Gastroesophageal sphincter (tissue), 4 donors: ENCODE measurements around the gene SLC9A3. TPM values are rescaled to one million over a fixed set of nuclear protein-coding genes. Genes with fewer than 3 reads are reported as not detected.

Experiments used
- ATAC-seq: fragments of 150-250 bp; one replicate; pipeline ENCODE4 v1.9.1; 2016; ENCODE audit warnings: mild to moderate bottlenecking, moderate library complexity
- H3K27ac ChIP-seq, 4 donors: fragments of 200-600 bp; sonication (generic) in 3 of 4; 1 replicate in 3 of 4; 2 replicates in 1 of 4; pipeline ENCODE4 v1.5.1; 2016 to 2019
- H3K27me3 ChIP-seq: fragments of 200-600 bp; sonication (generic); one replicate; pipeline ENCODE4 v1.5.1; 2019
- H3K36me3 ChIP-seq, 2 donors: fragments of 200-600 bp; sonication (generic); one replicate each; pipeline ENCODE4 v1.5.1; 2019; ENCODE audit warnings: control low read depth in 1 of 2
- H3K4me1 ChIP-seq, 3 donors: fragments of 200-600 bp; sonication (generic); 1 replicate in 2 of 3; 2 replicates in 1 of 3; pipeline ENCODE4 v1.5.1; 2016 to 2019; ENCODE audit warnings: control low read depth in 2 of 3
- H3K4me3 ChIP-seq, 2 donors: fragments of 200-600 bp; sonication (generic); one replicate each; pipeline ENCODE4 v1.5.1; 2019; ENCODE audit warnings: mild to moderate bottlenecking in 1 of 2, moderate library complexity in 1 of 2
- H3K9me3 ChIP-seq, 3 donors: fragments of 200-600 bp; sonication (generic); one replicate each; pipeline ENCODE4 v1.5.1; 2017 to 2019; ENCODE audit warnings: control low read depth in 2 of 3
- EP300 ChIP-seq: sonication (generic); formaldehyde crosslinking; IDR thresholded peaks from one replicate; pipeline ENCODE4 v1.6.1; 2017; ENCODE audit warnings: antibody characterized with exemption, mild to moderate bottlenecking
- POLR2A ChIP-seq, 2 donors: fragments of 450-650 bp; IDR thresholded peaks; one replicate each; pipeline ENCODE4 v1.6.1; 2017; ENCODE audit warnings: antibody characterized with exemption in 2 of 2, mild to moderate bottlenecking in 2 of 2, moderate library complexity in 1 of 2
- POLR2AphosphoS5 ChIP-seq: sonication (generic); formaldehyde crosslinking; IDR thresholded peaks from one replicate; pipeline ENCODE4 v1.6.1; 2017; ENCODE audit warnings: antibody characterized with exemption
- WGBS, 2 donors: methylation state at CpG; one replicate each; pipeline ENCODE4 v1.1.5; 2018; ENCODE audit warnings: low coverage in 1 of 2; 5-methylcytosine and 5-hydroxymethylcytosine counted together
- total RNA-seq, 4 donors: library from RNA; depleted of rRNA; stranded (reverse); fragments of >200 nt; gene quantifications; one replicate each; pipeline ENCODE4 v1.1.0, GENCODE V29; 2016
- TF ChIP-seq, protein P1 (sequence below), 4 experiments: fragments of 200-600 bp in 2 of 4; fragments of 450-650 bp in 2 of 4; sonication (generic) in 1 of 4; IDR thresholded peaks; one replicate each; pipeline ENCODE4 v1.5.1; 2017 to 2019; ENCODE audit warnings: antibody characterized with exemption in 4 of 4, mild to moderate bottlenecking in 2 of 4, moderate library complexity in 2 of 4

SLC9A3 gene
- total RNA-seq, 4 donors from 2014 or later, result 2.6 to 3.9 (median 2.8) TPM

DNA sequence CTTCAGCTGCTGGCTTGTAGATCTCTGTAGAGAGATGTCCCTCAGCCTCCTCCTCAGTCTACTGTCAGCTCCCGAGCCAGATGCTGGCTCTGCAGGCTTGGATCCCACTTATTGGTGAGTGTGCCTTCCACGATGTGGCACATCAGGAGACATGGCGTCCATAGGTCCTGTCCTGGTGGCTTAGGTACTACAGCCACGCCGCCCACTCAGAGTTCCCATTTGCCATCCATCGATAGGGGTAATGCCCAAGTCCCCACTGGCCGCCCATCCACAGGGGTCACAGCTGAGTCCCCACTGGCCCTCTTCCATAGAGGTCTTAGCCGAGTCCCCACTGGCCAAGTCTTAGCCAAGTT is 64.0 kb downstream of the SLC9A3 start:
- no peak for TF ChIP-seq POLR2A (IDR thresholded peaks at IDR 0.05)
- no peak for TF ChIP-seq EP300
- no peak for TF ChIP-seq POLR2AphosphoS5
- TF ChIP-seq, protein P1, sequence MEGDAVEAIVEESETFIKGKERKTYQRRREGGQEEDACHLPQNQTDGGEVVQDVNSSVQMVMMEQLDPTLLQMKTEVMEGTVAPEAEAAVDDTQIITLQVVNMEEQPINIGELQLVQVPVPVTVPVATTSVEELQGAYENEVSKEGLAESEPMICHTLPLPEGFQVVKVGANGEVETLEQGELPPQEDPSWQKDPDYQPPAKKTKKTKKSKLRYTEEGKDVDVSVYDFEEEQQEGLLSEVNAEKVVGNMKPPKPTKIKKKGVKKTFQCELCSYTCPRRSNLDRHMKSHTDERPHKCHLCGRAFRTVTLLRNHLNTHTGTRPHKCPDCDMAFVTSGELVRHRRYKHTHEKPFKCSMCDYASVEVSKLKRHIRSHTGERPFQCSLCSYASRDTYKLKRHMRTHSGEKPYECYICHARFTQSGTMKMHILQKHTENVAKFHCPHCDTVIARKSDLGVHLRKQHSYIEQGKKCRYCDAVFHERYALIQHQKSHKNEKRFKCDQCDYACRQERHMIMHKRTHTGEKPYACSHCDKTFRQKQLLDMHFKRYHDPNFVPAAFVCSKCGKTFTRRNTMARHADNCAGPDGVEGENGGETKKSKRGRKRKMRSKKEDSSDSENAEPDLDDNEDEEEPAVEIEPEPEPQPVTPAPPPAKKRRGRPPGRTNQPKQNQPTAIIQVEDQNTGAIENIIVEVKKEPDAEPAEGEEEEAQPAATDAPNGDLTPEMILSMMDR (IDR thresholded peaks at IDR 0.05), result no peak
- no peak for ATAC-seq
- H3K27me3 ChIP-seq, result no peaks in the 10 kb centered on the region
- no peak overlapping the region for H3K27ac ChIP-seq
- 74 to 93% methylated on average over 2 to 5 of the region's 8 CpGs for WGBS, 2 donors
- H3K4me3 ChIP-seq, result no peak overlapping the region
- H3K36me3 ChIP-seq, result peaks cover 0 to 98% of the 10 kb centered on the region in 2 donors
- no peaks in the 10 kb centered on the region for H3K9me3 ChIP-seq
- H3K4me1 ChIP-seq, result no peaks in the 10 kb centered on the region

DNA sequence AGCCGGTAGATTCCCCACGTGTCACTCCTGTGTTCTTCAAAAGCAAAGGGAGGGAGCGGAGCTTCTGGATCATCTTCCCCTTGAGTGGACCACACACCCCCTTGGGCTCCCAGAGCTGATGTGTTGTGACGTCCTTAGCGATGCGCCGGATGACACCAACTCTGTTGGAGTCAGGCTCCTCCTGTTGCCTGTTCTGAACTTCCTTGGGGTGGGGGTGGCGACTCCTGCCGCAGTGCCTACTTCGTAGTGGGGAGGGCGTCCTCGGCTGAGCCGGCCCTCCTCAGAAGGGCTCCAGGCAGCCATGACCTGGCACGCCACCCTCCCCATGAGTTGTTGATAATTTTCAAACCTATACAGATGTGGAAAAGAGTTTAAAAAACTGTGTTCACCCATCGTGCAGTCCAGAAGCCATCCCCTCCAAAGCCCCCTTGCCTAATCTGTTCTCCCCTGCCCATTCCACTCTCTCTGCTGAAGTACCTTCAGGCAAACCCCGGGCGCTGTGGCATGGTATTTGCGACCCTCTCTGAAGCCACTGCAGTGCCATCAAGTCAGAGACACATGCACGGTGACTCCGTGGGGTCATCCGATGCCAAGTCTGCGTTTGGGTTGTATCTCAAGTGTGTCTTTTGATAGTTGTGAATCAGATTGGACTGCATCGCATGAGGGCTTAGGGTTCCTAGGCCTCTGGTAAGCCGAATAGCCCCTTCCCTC is 64.5 kb downstream of the SLC9A3 start:
- no peak for TF ChIP-seq POLR2A (IDR thresholded peaks at IDR 0.05)
- TF ChIP-seq EP300, result no peak
- 93 to 94% methylated on average over 8 to 10 of the region's 24 CpGs for WGBS, 2 donors
- H3K4me1 ChIP-seq, result no peaks in the 10 kb centered on the region
- no peak overlapping the region for H3K4me3 ChIP-seq
- no peaks in the 10 kb centered on the region for H3K27me3 ChIP-seq
- peaks cover 0 to 98% of the 10 kb centered on the region in 2 donors for H3K36me3 ChIP-seq
- no peak for ATAC-seq
- H3K9me3 ChIP-seq, result no peaks in the 10 kb centered on the region
- no peak overlapping the region for H3K27ac ChIP-seq

DNA sequence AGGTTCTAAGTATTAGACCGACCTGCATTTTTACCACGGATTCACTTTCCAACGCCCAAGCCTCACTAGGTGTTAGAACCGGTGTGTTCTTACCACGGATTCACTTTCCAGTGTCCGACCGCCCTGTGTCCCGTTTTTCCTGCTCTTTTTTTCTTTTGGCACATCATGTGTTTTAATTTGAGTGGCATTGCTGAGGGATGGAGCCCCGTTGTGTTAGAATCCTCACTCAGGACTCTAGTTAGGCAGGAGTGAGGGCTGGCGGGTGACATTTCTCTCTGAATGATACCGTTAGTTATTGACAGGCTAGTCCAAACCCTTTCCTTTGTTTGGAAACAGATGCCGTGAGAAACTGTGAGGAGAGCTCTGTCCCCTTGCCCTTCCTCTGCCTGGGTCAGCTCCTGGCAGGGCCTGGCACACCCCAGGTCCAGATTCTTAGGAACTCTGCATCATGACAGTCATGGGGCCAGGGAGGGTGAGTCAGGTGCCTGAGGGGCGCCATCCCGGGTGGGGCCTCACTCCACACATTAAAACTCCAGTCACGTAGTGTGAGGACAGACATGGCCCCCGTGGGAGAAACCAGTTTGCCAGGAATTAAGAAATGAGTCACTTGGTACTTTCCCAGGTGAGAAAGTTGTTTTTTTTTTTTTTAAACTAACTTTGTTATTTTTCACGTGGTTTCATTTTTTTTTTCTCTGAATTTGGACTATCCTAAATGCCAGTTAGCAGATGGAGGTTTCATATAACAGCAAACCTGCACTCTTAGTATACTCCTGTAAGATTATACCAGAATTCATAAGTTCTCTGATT is 65.5 kb downstream of the SLC9A3 start:
- H3K27me3 ChIP-seq, result no peaks in the 10 kb centered on the region
- no peak overlapping the region for H3K4me3 ChIP-seq
- no peak for ATAC-seq
- WGBS, 2 donors, result 0 to 65% methylated on average over 1 to 13 of the region's 17 CpGs
- H3K4me1 ChIP-seq, result no peaks in the 10 kb centered on the region
- H3K27ac ChIP-seq, result no peak overlapping the region
- peaks cover 0 to 98% of the 10 kb centered on the region in 2 donors for H3K36me3 ChIP-seq
- TF ChIP-seq POLR2A (IDR thresholded peaks at IDR 0.05) (no peak), EP300 (no peak), POLR2AphosphoS5 (no peak)
- TF ChIP-seq, protein P1 (IDR thresholded peaks at IDR 0.05), result no peak
- no peaks in the 10 kb centered on the region for H3K9me3 ChIP-seq

DNA sequence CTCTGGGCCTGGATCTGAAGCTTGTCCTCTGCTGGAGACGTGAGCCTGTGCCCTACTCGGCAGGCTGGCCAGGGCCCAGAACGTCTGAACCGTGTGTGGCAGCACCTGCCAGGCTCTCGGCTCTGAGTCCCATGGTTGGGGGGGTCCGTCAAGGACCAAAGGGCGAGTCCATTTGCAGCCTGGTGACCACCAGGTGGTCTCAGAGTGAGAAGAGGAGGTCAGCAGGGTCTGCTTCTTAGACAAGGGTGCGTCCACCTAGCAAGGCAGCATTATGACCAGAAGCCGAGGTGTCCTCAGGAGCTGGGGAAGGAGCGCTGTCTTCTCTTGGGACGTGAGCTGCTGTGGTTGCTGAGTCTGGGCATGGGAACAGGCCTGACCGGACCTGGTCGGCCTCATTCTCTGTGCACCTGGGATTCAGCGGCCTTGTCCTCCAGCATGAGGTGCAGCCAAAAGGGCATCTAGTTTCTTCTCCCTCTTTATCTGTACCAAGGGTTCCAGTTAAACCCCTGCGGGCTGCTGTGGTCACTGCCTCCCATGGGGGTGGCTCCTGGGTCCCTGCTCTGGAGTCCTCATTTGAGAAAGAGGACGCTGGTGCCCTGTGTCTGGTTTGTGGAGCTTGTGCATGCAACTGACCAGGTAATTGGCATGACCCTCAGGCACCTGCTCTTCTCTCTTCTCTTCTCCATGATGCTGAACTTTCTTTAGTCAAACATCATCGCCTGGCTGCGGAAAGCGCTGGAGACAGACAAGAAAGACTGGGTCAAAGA is 66.9 kb downstream of the SLC9A3 start:
- WGBS, 2 donors, result 92% methylated on average over 2 of the region's 19 CpGs; no CpG with 5 or more reads in 1 of the 2 donors
- peaks cover 0 to 2% (median 0%) of the 10 kb centered on the region in 3 donors for H3K9me3 ChIP-seq
- peaks cover 0 to 99% of the 10 kb centered on the region in 2 donors for H3K36me3 ChIP-seq

More for the DNA sequence above, 66.9 kb downstream of the SLC9A3 start:
- Histone ChIP-seq H3K27ac (no peak overlapping the region), H3K27me3 (no peaks in the 10 kb centered on the region), H3K4me3 (no peak overlapping the region), H3K4me1 (no peaks in the 10 kb centered on the region)
- TF ChIP-seq, protein P1 (IDR thresholded peaks at IDR 0.05), result no peak
- TF ChIP-seq EP300, result no peak
- TF ChIP-seq POLR2AphosphoS5, result no peak
- TF ChIP-seq POLR2A (IDR thresholded peaks at IDR 0.05), result no peak
- ATAC-seq, result no peak
